Measurements from ENCODE around the gene SLC39A7.

The SLC39A7 gene

DNA sequence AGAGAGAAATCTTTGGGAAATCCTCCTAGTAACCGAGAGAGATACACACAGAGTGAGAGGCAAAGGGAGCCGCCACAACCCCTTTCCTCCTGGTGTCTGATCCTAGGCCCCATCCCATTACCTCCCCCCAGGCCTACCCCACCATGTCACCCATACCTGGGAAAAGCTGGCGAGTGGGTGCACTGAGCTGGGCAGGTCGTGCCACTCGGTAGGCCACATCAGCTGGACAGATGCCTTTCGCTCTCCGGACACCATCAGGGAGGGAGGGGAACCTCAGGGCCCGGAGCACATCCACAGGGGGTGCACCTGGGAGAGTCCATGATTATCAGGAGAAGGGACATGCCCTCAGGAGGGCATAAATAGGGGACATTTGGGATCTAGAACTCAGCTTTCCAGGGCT is 11.5 kb upstream of the SLC39A7 start:
- DNase-seq (ENCODE audit: insufficient read length, low spot score) (no peak), FAIRE-seq (no peak)

DNA sequence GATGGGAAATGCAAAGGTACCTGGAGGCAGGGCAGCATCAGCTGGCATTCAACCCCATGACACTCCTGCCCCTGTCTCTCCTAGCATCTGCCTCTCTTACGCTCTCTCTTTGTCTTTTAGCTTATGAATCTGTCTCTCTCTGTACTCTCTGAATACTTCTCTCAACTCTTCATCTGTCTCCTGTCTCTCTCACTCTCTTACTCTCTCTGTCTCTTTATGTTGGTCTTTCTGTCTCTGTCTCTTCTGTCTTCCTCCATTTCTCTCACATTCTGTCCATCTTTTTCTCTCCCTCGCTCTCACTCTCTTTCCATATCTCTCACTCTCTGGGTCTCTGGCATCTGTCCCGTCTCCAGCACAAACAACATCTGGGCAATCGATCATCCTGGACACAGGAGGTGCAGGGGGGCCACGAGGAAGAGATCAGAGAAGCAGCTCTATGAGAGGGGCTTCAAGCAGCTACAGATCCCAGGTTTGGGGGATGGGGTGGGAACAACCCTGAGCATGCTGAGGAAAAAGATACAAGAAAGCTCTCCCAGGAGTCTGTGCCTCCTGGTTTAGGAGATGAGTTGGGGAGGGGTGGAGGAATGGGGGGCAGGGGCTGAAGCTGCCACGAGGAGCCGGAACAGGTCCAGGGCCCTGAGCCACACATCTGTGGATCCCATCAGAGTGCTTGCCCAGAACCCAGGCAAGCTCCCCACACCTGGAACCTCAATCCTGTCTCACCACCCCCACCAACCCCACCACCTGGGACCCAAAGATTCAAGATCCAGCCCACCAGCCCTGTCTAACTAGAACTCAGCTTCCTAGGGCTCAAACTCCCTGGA is 10.8 kb upstream of the SLC39A7 start:
- no peak for DNase-seq (ENCODE audit: insufficient read length, low spot score)
- FAIRE-seq: no peak

DNA sequence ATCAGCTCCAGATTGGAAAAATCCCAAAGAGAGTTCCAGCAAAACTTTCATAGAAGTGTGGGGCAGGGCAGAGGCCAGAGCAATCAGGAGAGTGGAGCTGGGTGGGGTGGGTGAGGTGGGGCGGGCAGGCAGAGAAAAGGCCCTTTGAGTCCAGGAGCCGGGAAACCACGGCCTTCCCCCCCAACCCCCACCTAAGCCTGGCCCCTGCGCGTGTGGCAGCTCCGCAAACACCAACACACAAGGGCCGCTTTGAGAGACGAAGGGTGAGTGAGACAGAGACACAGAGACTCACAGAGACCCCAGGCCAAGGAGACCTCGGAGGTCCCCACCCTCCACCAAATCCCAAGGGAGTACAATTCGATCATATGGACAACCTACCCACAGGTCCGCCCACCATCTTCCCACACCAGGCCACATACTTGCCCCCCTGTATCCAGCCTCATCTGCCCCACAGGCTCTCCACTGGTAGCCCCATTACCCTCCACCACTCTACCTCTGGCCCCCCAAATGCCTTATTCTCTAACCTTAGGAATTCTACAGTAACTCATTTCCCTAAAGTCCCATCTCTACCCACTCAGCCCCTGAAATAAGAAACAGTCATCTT is 10.1 kb upstream of the SLC39A7 start:
- DNase-seq (ENCODE audit: insufficient read length, low spot score) (no peak), FAIRE-seq (no peak)

DNA sequence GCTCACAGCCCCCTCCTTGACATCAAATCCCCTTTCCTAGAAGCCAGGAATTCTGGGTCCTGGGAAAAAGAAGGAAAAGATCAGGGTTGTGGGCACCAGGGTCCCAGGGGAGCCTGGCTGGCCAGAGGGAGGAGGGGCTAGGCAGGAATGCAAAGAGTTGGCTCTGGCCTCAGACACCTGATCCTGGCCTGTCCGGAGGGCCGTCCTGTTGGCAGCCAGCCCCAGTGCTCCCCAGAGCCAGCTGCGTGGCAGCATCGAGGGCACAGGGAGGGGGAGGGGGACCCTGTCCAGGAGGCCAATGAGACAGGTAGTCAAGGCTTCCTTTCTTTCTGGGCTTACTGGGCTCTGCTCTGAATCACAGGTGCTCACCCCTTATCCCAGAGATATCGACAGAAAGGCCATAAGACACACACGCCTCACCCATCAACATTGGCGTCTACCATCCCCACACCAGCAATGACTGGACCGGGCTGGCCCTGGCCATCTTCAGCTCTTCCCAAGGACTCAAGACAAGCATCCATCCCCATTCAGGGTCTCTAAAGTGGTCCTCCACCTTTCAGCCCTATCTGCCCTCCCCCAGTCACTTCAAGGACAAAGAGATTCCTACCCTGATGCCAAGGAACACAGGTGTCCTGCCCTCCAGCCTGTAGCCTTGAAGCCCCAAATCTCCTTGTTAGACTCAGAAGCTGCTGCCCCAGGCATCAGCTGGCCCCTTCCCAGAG is 9.1 kb upstream of the SLC39A7 start:
- FAIRE-seq: no peak

DNA sequence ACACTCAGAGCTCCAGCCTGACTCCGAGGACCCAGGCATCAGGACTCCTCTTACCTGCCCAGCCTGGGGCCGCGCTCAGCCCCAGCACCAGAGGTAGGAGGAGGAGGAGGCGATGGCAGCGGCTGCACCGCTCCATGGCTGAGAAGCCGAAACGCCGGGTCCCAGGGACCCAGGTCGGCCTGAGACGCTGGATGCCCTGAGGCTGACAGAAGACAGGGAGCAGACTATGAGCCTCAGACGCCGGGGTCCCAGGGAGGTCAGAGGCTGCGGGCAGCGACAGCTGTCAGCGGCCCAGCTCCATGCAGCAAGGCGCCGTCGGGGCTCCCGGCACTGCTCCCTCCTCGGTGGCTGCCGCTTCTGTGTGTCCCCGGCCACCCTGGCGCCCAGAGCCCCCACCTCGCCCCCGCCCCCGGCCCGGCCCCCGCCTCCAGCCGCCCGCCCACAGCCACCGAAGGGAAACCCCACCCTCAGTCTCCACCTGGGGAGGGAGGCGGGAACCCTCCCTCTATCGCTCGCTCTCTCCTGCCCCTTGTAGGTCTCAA is 8.5 kb upstream of the SLC39A7 start, which contains the start of gene COL11A2:
TSS of gene COL11A2 (minus strand) at position 363 of the 542 bp plus-strand sequence. CDS start at position 136, 227 bp downstream.
- FAIRE-seq (no peak), DNase-seq (ENCODE audit: insufficient read length, low spot score) (no peak)

More for the DNA sequence above, 9.1 kb upstream of the SLC39A7 start:
- DNase-seq (ENCODE audit: insufficient read length, low spot score): no peak

GRCh38 chr6:33192671-33193602 is 7.7 kb upstream of the SLC39A7 start:
- FAIRE-seq (no peak), DNase-seq (ENCODE audit: insufficient read length, low spot score) (no peak)

DNA sequence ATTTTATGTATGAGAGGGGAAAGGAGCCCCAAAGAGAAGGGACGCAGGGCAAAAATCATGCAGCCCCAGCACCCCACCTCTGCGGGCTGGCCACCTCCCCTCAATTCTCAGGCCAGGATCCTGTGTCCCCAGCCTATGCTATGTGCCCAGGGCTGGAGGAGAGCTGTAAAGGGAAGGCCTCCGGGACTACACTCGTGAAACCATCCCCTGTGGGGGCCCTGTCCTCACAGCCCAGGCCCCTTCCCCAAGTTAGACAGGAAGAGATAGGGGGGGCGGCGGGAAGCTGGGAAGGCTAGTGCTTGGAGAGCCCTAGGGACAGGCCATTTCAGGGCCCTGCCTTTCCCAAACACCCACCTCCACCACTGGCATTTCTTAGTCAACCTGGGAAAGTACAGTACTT is 7.0 kb upstream of the SLC39A7 start:
- FAIRE-seq: no peak
- DNase-seq (ENCODE audit: insufficient read length, low spot score): no peak

DNA sequence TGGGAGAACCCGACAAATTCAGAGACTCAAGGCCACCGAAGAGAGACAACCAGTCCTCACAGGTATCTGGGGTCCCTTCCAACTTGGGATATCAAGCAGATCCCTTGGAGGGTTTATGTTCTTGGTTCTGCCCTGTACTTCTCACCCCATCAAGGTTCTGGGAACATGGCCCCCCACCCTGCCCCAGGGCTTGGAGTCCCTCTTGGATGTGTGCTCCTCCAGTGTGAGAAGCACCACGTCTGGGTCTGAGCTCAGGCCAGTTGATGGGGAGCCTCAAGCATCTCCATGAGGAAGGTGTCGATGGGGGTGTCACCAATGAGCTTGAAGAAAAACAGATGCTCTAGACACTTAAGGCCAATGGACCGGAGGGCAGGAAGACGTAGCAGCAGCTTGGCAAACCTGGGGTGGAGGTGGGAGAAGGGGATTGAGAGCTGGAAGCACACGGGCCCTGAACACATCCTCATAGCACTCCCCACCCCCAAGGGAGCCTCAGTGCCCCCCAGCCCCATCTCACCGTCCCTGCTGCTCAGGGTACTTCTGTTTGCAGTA is 6.2 kb upstream of the SLC39A7 start:
- DNase-seq (ENCODE audit: insufficient read length, low spot score): no peak
- no peak for FAIRE-seq

GRCh38 chr6:33195304-33196165 is 5.1 kb upstream of the SLC39A7 start:
- DNase-seq (ENCODE audit: insufficient read length, low spot score): no peak
- FAIRE-seq: no peak

DNA sequence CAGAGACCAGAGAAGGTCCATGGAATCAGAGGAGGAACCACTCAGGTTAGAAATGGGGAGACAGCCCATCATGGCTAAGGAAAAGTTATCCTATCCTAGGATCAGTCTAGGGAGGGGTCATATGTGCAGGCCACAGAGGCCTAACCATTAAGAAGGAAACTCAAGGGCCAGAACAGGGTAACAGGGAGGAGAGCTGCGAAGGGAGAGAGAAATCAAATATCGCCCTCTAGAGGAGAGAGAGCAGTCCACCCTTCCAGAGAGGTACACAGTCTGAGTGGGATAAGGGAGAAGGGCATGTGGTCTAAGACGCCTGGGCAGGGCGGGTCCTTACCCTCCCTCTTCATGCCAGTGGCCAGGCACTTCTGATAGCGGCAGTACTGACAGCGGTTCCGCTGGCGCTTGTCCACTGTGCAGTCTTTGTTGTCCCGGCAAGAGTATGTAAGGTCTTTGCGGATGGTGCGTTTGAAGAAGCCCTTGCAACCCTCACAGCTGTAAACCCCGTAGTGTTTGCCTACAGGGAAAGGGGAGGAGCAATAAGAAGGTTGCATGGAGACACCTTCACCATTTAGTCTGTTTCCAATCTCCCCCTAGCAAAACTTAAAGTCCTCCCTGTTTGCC is 3.1 kb upstream of the SLC39A7 start:
- DNase-seq (ENCODE audit: insufficient read length, low spot score): peak; percentile 81
- FAIRE-seq: peak; percentile 59

DNA sequence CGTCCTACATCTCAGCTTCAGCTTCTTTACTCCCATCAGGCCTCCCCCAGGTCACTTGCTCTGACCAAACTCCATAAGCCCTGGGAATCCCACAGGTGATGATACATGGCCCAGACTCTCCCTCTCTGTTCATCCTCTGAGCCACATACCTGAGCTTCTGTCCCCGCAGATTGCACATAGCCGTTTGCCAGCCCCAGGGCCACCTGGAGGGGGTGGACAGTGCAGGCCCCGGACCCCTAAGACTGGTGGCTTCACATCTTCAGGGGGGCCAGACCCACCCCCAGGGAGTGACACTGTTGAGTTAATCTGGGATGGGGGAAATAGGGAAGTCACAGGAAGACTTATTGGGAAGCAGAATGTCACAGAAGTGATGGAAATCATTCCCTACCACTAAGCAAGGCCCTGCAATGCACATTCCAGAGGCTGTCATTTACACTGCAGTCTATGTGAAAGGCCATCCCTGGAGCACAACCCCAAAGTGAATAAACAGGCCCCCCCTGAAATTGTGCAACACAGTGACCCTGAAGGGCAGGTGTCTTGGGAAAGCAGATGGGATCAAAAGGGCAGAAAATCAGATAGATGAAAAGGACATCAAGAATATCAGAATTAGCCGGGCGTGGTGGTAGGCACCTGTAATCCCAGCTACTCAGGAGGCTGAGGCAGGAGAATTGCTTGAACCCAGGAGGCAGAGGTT is 2.4 kb upstream of the SLC39A7 start:
- FAIRE-seq (no peak), DNase-seq (ENCODE audit: insufficient read length, low spot score) (no peak)

DNA sequence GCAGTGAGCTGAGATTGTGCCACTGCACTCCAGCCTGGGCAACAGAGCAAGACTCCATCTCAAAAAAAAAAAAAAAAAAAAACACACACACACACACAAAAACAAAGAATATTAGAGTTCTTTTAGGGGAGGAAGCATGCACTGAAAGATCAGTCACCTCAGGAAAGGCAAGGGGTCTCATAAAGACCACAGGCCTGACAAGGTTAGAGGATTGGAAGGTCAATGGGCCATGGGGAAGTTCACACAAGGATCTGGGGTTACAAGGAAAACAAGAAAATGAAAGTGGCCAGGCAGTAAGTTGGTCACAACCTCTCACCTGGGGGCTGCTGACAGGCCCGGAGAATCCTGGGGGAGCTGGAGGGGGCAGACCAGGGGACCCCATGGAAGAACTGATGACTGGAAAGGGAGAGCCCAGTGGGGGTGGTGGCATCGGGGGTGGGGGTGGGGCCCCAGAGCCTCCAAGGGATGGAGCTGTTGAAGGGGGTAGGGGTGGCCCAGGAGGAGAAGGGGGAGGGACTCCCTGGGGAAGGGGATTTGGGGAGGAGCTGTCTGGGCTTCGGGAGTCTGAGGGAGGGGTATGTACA is 1.7 kb upstream of the SLC39A7 start:
- DNase-seq (ENCODE audit: insufficient read length, low spot score): no peak
- FAIRE-seq: no peak

DNA sequence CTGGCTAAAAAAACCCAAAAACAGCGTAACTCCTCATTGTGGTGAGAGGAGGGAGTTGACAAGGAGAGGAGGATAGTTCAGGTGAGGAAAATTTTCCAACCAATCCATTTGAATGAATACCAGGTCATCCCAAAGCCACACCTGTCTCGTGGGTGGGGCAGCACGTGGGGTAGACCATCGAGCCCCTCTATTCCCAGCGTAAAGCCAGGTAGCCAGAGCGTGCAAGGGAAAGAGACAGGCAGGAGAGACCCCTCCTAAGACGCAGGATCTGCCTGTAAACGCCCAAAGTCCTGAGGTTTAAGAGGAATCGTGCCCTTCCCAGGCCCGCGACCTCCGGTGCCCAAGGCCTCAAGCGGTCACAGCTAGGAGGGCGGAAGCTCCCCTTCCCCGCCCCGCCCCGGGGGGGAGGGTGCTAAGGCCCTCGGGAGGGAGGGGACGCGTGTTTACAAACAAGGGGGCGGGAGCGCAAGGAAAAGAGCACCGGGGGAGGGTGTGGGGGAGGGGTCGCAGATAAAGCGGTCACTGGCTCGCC is 914 bp upstream of the SLC39A7 start:
- peak; percentile 65 for FAIRE-seq
- peak; percentile 68 for DNase-seq (ENCODE audit: insufficient read length, low spot score)

- FAIRE-seq: no peak
Measured at GRCh38 chr6:33201147-33201545, 479 bp downstream of the SLC39A7 start.

GRCh38 chr6:33201935-33202334 is 1.3 kb downstream of the SLC39A7 start:
- no peak for DNase-seq (ENCODE audit: insufficient read length, low spot score)
- FAIRE-seq: no peak

More at GRCh38 chr6:33201147-33201545, 479 bp downstream of the SLC39A7 start:
- no peak for DNase-seq (ENCODE audit: insufficient read length, low spot score)

DNA sequence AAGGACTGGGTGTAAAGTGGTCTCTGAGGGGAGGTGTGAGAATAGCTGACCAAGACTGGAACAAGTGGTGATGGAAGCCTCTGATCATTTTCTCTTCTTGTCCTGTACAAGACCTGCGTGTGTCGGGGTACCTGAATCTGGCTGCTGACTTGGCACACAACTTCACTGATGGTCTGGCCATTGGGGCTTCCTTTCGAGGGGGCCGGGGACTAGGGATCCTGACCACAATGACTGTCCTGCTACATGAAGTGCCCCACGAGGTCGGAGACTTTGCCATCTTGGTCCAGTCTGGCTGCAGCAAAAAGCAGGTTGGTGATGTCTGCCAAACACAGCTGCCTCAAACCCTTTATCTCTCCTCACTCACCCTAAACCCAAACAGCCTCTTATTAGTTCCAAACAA is 2.1 kb downstream of the SLC39A7 start:
- FAIRE-seq (no peak), DNase-seq (ENCODE audit: insufficient read length, low spot score) (no peak)

- no peak for FAIRE-seq
- no peak for DNase-seq (ENCODE audit: insufficient read length, low spot score)
Measured at GRCh38 chr6:33203443-33204164, 2.9 kb downstream of the SLC39A7 start.
